IgD-negative memory B cell (primary cell): ENCODE results near the gene USP32. TPM values are rescaled to one million over a fixed set of nuclear protein-coding genes. Genes with fewer than 3 reads are reported as not detected.

Source experiments
- H3K27ac Mint-ChIP-seq, 3 donors: one replicate each; pipeline ENCODE4 v1.8.0; 2020 to 2022; ENCODE audit warnings: mild to moderate bottlenecking in 3 of 3, mixed read lengths in 3 of 3, moderate library complexity in 1 of 3
- H3K27me3 Mint-ChIP-seq: one replicate; pipeline ENCODE4 v1.8.0; 2021; ENCODE audit warnings: mixed read lengths
- H3K36me3 Mint-ChIP-seq: one replicate; pipeline ENCODE4 v1.8.0; 2020; ENCODE audit warnings: mild to moderate bottlenecking, mixed read lengths
- H3K4me1 Mint-ChIP-seq, 3 donors: one replicate each; pipeline ENCODE4 v1.8.0; 2020 to 2022; ENCODE audit warnings: mixed read lengths in 3 of 3, mild to moderate bottlenecking in 1 of 3
- H3K4me3 Mint-ChIP-seq, 4 donors: one replicate each; pipeline ENCODE4 v1.8.0; 2020 to 2022; ENCODE audit warnings: mild to moderate bottlenecking in 4 of 4, mixed read lengths in 4 of 4, moderate library complexity in 3 of 4
- H3K9me3 Mint-ChIP-seq, 3 donors: one replicate each; pipeline ENCODE4 v1.8.0; 2020 to 2021; ENCODE audit warnings: mixed read lengths in 3 of 3, mild to moderate bottlenecking in 1 of 3
- polyA plus RNA-seq: library from polyadenylated mRNA; unstranded; fragments of 300-500 nt; fragmentation: Illumina TruSeq; gene quantifications from one replicate; pipeline ENCODE4 v1.2.3, GENCODE V29; 2021

Gene USP32
- polyA plus RNA-seq, 1 donor from 2014 or later, result 6.5 TPM

DNA sequence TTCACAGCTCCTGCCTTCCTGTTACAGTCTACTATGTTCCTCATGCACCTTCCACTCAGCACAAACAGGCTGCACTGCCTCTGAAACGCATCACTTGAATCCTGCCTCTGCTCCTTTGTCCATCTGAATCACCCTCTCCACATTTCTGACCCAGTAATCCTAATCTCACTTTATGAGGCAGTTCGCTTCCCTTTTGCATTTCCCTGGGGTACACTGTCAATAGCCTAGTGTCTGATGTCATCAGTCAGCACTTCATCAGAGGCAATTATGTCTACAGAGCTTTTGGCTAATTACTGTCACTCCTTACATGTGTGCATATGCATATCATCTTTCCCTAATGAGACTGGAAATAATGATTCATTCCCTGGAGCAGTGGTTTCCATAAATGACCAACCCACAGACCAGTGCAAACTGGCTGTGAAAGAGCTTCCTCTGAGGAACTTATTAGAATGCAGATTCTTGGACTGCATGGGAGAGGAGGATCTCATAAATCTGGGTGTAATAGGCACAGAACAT lies 218.6 kb downstream of the USP32 start:
- Mint-ChIP-seq H3K4me3 (no peak overlapping the region), H3K36me3 (peaks cover 2% of the 10 kb centered on the region), H3K27me3 (no peaks in the 10 kb centered on the region), H3K9me3 (no peaks in the 10 kb centered on the region), H3K4me1 (peaks cover 7 to 11% (median 9%) of the 10 kb centered on the region in 3 donors), H3K27ac (no peak overlapping the region)

DNA sequence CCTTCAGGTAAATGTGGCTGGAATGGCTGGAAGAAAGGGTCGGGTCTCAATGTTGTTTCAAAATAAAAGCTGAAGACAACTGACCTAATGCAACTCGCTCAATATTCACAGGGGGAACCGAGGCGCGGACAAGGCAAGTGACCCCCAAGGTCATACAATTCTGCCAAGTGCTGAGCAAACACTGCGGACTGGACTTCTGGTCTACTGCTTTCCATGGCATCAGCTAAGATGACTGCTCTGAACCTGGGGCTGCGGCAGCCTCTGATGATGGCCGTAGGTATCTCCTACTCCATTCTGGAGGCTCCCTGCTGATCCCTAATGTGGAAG lies 220.2 kb downstream of the USP32 start:
- H3K27ac Mint-ChIP-seq, result no peak overlapping the region
- H3K27me3 Mint-ChIP-seq, result no peaks in the 10 kb centered on the region
- H3K4me1 Mint-ChIP-seq, result peaks cover 7 to 12% (median 11%) of the 10 kb centered on the region in 3 donors
- H3K9me3 Mint-ChIP-seq, result no peaks in the 10 kb centered on the region
- H3K36me3 Mint-ChIP-seq, result peaks cover 2% of the 10 kb centered on the region
- no peak overlapping the region for H3K4me3 Mint-ChIP-seq

DNA sequence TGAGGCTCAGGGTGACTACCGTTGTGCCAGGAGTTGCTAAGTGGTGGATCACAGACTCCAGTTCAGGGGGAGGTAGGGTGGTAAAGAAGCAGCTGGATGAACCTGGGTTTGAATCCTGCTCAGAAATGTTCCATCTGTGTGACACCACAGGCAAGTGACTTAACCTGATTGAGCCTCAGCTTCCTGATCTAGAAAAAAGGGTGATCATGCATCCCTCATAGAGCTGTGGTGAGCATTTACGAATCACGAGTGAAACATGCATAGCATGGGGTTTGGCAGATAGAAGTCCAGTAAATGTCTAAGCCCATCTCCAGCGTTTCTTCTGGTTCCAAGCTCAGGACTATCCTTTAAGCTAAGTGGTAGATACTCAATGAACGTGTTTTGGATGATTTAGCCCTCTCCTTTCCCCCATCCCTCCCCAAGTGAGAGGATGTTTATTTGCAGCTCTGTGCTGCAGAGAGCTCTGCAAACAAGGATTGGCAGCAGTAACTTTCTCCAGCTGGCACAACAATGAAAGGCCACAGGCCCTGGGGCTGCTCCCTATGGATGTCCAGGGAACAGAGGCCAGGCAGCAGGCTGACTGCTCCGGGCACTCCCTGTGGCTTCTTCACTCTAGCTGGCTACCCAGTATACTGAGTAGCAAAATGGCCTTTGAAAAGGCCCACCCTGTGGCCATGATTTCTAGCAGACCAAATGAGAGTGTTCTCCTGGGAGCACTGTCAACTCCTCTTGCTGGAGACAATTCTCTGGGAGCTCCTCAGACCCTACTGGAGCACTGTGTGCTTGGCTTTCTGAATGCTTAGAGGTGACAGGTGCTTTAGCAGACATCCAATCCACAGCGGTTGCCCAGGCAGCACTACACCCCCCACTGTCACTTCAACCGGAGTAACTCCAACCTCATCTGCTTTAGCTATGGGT lies 220.8 kb downstream of the USP32 start:
- Mint-ChIP-seq H3K4me3 (no peak overlapping the region), H3K36me3 (peaks cover 2% of the 10 kb centered on the region), H3K27me3 (no peaks in the 10 kb centered on the region), H3K27ac (no peak overlapping the region), H3K9me3 (no peaks in the 10 kb centered on the region), H3K4me1 (peaks cover 7 to 12% (median 11%) of the 10 kb centered on the region in 3 donors)

DNA sequence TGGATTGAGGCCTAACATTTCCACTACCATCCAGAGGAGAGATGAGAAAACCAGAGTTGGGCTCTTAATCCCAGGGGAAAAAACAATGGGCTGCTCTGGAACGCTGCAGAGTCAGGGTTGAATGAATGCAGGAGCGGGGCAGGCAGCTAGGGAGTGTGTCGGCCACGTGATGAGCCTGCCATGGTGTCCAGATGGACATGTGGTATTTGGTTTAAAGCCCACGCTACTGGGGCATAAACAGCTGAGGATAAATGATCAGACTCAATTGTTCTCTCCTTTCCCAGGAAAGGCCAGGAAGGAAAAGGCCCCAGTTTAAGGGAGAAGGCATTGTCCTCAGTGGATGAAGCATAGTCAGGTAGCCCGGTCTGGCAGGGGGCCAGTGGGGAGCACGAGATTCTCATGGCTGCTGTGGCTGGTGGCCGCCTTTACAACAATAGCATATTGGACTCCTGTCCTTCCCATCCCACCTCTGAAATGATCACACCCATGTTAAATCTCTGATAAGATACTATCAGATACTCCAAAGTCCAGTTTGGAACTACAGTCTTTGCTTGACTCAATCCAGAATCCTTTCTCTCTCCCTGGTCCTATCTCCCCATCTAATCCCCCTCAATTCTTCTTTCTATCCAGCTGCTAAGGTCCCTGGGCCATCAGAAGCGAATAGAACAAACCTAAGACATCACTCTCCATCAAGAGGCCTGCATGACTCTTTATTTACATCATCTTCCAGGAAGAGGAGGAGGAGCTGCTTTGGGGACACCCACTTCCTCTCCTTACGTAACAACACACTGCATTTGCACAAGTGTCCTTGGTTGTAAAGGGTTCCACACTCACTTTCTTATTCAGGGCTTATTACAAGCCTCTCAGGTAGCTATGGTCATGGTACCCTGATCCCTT lies 221.8 kb downstream of the USP32 start:
- Mint-ChIP-seq H3K27ac (no peak overlapping the region), H3K4me1 (peaks cover 11 to 15% (median 11%) of the 10 kb centered on the region in 3 donors), H3K4me3 (peak overlapping the region in 1 of 4 donors; percentile 43), H3K27me3 (peaks cover 1% of the 10 kb centered on the region), H3K9me3 (no peaks in the 10 kb centered on the region), H3K36me3 (no peaks in the 10 kb centered on the region)

- Mint-ChIP-seq H3K27me3 (peaks cover 1% of the 10 kb centered on the region), H3K4me3 (no peak overlapping the region), H3K4me1 (peaks cover 11 to 19% (median 11%) of the 10 kb centered on the region in 3 donors), H3K9me3 (no peaks in the 10 kb centered on the region), H3K27ac (no peak overlapping the region), H3K36me3 (no peaks in the 10 kb centered on the region)
These were observed 223.3 kb downstream of the USP32 start for GRCh38 chr17:60168654-60169053.

DNA sequence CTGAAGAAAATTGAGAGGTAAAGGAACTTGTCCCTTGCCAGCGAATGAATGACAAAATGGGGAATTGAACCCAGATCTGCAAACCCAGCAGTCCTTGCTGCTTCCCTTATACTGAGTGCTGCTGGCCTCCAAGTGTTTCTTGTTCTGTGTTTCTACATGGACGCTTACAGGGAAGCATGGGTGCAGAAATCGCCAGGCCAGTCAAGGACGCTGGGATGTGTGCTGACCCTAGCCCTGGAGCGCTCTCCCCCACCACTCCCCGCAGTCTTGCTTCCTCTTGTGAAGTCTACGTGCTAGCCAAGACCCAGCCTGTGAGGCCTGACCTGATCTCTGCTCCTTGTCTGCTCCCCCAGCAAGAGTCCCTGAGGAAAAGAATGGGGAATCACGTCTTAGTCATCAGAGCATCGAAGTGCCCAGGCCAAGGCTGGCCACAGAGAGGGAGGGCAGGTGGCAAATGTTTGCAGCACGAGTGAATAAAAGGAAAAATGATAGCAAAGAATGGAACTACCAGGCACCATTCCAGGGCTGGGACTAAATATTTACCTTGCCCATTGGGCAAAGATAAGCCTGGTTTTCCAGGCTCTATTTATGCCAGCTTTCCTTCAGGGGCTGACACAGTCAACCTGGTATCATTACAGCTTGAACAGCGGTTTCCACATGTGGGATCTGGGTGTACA lies 224.7 kb downstream of the USP32 start:
- H3K4me3 Mint-ChIP-seq, result peak overlapping the region in 1 of 4 donors; percentile 74
- no peaks in the 10 kb centered on the region for H3K9me3 Mint-ChIP-seq
- H3K27me3 Mint-ChIP-seq, result peaks cover 1% of the 10 kb centered on the region
- peaks cover under 1% of the 10 kb centered on the region for H3K36me3 Mint-ChIP-seq
- H3K27ac Mint-ChIP-seq, result no peak overlapping the region
- H3K4me1 Mint-ChIP-seq, result peaks cover 8 to 15% (median 9%) of the 10 kb centered on the region in 3 donors

GRCh38 chr17:60165971-60166370 lies 226.0 kb downstream of the USP32 start:
- Mint-ChIP-seq H3K27ac (no peak overlapping the region), H3K9me3 (no peaks in the 10 kb centered on the region), H3K36me3 (peaks cover 2% of the 10 kb centered on the region), H3K27me3 (peaks cover 4% of the 10 kb centered on the region), H3K4me3 (peak overlapping the region in 1 of 4 donors; percentile 45), H3K4me1 (peaks cover 7 to 16% (median 9%) of the 10 kb centered on the region in 3 donors)

- peaks cover 1 to 15% (median 7%) of the 10 kb centered on the region in 3 donors for H3K4me1 Mint-ChIP-seq
- H3K4me3 Mint-ChIP-seq, result no peak overlapping the region
- H3K27ac Mint-ChIP-seq, result no peak overlapping the region
- peaks cover 7% of the 10 kb centered on the region for H3K27me3 Mint-ChIP-seq
- H3K36me3 Mint-ChIP-seq, result peaks cover 2% of the 10 kb centered on the region
- no peaks in the 10 kb centered on the region for H3K9me3 Mint-ChIP-seq
These were observed 226.7 kb downstream of the USP32 start for GRCh38 chr17:60165223-60165622.

DNA sequence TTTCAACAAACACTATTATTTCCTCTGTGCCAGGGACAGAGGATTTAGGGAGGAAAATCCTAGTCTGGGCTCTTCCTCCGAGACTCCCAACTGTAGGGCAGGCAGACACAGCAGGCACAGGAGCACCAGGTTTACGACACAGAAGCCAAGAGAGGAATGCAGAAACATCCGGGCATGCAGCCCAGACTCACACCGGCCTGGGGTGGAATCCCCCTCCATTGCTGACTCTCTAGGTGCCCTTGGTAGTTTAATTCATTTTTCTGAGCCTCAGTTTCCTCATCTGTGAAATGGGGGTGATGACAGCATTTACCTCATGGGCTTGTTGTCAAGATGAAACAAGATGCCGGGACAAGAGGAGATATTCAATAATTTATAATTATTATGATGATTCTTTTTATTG lies 227.2 kb downstream of the USP32 start:
- Mint-ChIP-seq H3K9me3 (no peaks in the 10 kb centered on the region), H3K27me3 (peaks cover 12% of the 10 kb centered on the region), H3K4me3 (no peak overlapping the region), H3K27ac (no peak overlapping the region), H3K36me3 (peaks cover 2% of the 10 kb centered on the region), H3K4me1 (peaks cover 0 to 17% (median 6%) of the 10 kb centered on the region in 3 donors)

- Mint-ChIP-seq H3K9me3 (no peaks in the 10 kb centered on the region), H3K4me1 (peaks cover 0 to 17% (median 6%) of the 10 kb centered on the region in 3 donors), H3K4me3 (no peak overlapping the region), H3K27ac (no peak overlapping the region), H3K27me3 (peaks cover 14% of the 10 kb centered on the region), H3K36me3 (peaks cover 2% of the 10 kb centered on the region)
These were observed 227.8 kb downstream of the USP32 start for GRCh38 chr17:60164164-60164563.

- Mint-ChIP-seq H3K36me3 (peaks cover 2% of the 10 kb centered on the region), H3K4me1 (peaks cover 0 to 17% (median 6%) of the 10 kb centered on the region in 3 donors), H3K27ac (no peak overlapping the region), H3K9me3 (no peaks in the 10 kb centered on the region), H3K27me3 (peaks cover 17% of the 10 kb centered on the region), H3K4me3 (peak overlapping the region in 1 of 4 donors; percentile 35)
These were observed 228.7 kb downstream of the USP32 start for GRCh38 chr17:60163108-60163784.

DNA sequence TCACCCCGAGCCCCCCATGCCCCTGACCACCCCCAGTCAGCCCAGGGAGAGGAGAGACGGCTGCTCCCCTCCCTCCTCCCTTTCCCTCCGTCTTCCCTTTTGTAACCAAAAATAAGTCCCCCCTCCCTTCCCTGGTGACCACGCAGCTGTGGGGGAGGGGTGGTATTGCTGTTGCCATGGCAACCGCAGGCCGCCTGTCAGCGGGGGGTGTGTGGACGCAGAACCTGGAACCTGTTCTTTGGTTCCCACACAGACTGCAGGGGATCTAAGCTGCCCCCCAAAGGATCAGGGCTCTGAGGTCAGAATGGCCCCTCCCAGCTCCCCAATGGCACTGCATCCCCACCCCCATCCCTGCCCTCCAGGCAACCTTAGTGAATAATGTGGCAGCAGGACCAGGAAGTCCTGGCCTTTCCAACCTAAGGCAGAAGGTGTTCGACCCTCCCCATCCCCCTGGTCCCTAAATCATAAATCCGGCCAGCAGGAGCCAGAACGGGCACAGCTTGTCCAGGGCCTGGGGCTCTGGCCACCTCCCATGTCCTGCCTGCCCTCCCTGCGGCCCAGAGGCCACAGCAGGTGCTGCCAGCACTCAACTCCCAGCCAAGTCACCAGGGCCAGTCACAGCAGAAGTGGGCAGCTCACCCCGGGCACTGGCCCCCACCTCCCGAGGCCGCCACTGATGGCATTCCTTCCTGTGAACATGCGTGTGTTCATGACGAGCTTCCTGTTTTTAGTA lies 230.2 kb downstream of the USP32 start:
- Mint-ChIP-seq H3K27ac (no peak overlapping the region), H3K4me3 (no peak overlapping the region), H3K36me3 (peaks cover 2% of the 10 kb centered on the region), H3K4me1 (peaks cover 0 to 13% (median 6%) of the 10 kb centered on the region in 3 donors), H3K27me3 (peaks cover 19% of the 10 kb centered on the region), H3K9me3 (no peaks in the 10 kb centered on the region)

DNA sequence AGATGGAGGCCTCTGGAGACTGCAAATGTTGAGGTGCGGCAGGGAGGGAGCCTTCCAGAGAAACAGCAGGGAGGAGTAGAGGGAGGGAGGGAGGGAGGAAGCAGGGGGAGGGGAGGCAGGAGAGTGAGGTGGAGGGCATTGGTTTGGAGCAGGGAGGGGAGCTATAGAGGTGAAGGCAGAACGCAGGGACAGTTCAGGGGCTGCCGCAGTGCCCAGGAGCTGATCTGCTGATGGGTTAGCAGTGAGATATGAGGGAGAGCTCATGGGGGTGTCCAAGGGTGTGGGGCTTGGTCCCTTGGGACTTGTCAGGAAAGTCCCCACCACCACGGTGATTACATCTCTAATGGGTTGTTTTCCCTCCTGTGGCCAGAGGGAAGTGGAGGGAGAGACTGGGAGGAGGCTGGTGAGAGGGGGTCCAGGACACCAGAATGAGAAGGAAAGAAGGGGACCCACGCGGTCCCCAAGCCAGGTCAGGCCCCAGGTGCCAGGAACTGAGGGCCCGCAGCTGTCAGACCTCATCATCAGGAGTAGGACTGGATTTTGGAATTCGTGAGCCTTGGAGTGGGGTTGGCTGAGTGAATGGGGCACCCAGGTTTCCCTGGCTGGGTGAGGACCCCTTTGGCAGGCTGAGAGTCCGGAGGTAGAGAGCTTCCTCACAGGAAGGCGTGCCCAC lies 231.0 kb downstream of the USP32 start:
- H3K9me3 Mint-ChIP-seq, result no peaks in the 10 kb centered on the region
- H3K4me3 Mint-ChIP-seq, result no peak overlapping the region
- no peak overlapping the region for H3K27ac Mint-ChIP-seq
- H3K27me3 Mint-ChIP-seq, result peaks cover 25% of the 10 kb centered on the region
- peaks cover 2% of the 10 kb centered on the region for H3K36me3 Mint-ChIP-seq
- H3K4me1 Mint-ChIP-seq, result peaks cover 0 to 12% (median 5%) of the 10 kb centered on the region in 3 donors
